ENCODE data around the gene SERINC5. TPM values are rescaled to one million over a fixed set of nuclear protein-coding genes. Genes with fewer than 3 reads are reported as not detected.

The SERINC5 gene
- total and polyA plus RNA-seq, 2 of the 4 experiments (the other 2 are of a cell fraction) = 5.0 to 8.1 TPM

DNA sequence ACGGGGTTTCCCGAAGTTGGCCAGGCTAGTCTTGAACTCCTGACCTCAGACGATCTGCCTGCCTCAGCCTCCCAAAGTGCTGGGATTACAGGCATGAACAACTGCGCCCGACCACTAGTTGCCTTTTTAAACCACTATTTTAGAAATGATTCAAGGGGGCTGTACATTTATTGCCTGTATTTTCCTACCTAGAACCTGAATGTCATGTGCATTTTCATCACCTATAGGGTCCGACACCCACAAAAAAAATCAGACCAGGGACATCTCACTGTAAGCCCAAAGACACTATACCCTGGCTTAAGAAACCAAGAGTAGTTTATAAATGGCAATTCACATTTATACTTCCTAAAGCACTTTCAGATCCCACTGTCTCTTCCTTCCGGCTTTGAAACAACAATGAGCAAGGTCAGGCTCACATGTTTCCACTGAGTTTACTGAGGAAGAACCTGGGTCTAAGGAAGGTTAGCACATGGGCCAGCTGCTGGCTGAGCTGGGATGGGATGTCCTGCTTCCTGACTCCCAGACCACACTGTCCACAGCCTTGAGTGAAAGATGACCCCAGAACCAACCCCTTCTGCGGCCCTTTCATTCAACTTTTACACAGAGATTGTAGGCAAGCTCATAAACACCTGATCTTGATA is 87.3 kb downstream of the SERINC5 start:
- no peak overlapping the region for H2BK15ac ChIP-seq (ENCODE audit: low read depth, low read length)
- no peak overlapping the region for H3K4ac ChIP-seq (ENCODE audit: low read depth, low read length)
- H4K20me1 ChIP-seq (ENCODE audit: insufficient read depth, low read length) = no peaks in the 10 kb centered on the region
- 80% methylated on average over 1 of the region's 8 CpGs; no CpG with 5 or more reads in 1 of the 2 experiments for WGBS, 2 experiments (ENCODE audit: extremely low coverage in 2 of 2, insufficient read length in 1 of 2)
- no peak for ATAC-seq (ENCODE audit: low read depth)
- H3K36me3 ChIP-seq (ENCODE audit: control insufficient read depth, insufficient read depth, low read length) = 0 out of 2 replicates have a peak, but pooled peaks cover 1% of the 10 kb centered on the region
- DNase-seq = no peak
- H3K9me3 ChIP-seq (ENCODE audit: control insufficient read depth, insufficient read depth, low read length) = no peaks in the 10 kb centered on the region
- no peak overlapping the region for H3K9ac ChIP-seq (ENCODE audit: low read depth, low read length)
- H4K8ac ChIP-seq (ENCODE audit: low read depth in 2 of 2, low read length in 2 of 2) = no peak overlapping the region
- H3K9me1 ChIP-seq (ENCODE audit: insufficient read depth, low read length) = no peaks in the 10 kb centered on the region
- H3K4me1 ChIP-seq (ENCODE audit: control insufficient read depth, insufficient read depth, low read length) = no peaks in the 10 kb centered on the region
- H3K56ac ChIP-seq (ENCODE audit: extremely low read depth, insufficient read depth, low read length) = no peak overlapping the region
- no peaks in the 10 kb centered on the region for H3K27me3 ChIP-seq (ENCODE audit: control insufficient read depth, insufficient read depth, low read length)
- no TSS peak for BruUV-seq (replicated peaks)
- H2AFZ ChIP-seq (replicated peaks; ENCODE audit: low read length, poor library complexity) = no peak overlapping the region
- no peak overlapping the region for H3K18ac ChIP-seq (ENCODE audit: low read depth, low read length)
- no peak overlapping the region for H4K91ac ChIP-seq (ENCODE audit: insufficient read depth, low read depth, low read length)
- H3K79me1 ChIP-seq (ENCODE audit: low read depth in 1 of 2, low read length in 2 of 2) = no peaks in the 10 kb centered on the region; a peak in 1 of 4 replicates
- H2BK20ac ChIP-seq (ENCODE audit: low read depth, low read length) = no peak overlapping the region
- H3K4me3 ChIP-seq (ENCODE audit: insufficient read depth, low read depth, low read length) = no peak overlapping the region
- no peak overlapping the region for H2BK5ac ChIP-seq (ENCODE audit: low read depth, low read length, poor library complexity, severe bottlenecking)
- no peak overlapping the region for H2AK5ac ChIP-seq (ENCODE audit: low read depth, low read length)
- no peak for TF ChIP-seq RCOR1 (IDR thresholded peaks at IDR 0.05; ENCODE audit: insufficient replicate concordance, low read length)
- TF ChIP-seq, protein P1, sequence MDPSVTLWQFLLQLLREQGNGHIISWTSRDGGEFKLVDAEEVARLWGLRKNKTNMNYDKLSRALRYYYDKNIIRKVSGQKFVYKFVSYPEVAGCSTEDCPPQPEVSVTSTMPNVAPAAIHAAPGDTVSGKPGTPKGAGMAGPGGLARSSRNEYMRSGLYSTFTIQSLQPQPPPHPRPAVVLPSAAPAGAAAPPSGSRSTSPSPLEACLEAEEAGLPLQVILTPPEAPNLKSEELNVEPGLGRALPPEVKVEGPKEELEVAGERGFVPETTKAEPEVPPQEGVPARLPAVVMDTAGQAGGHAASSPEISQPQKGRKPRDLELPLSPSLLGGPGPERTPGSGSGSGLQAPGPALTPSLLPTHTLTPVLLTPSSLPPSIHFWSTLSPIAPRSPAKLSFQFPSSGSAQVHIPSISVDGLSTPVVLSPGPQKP (IDR thresholded peaks at IDR 0.05; ENCODE audit: borderline replicate concordance, low read depth, low read length) = no peak
- TF ChIP-seq SMC3 (IDR thresholded peaks at IDR 0.05; ENCODE audit: low read depth, low read length) = no peak
- no peak for TF ChIP-seq MAZ (IDR thresholded peaks at IDR 0.05; ENCODE audit: borderline replicate concordance, low read depth, low read length)
- no peak for TF ChIP-seq NFE2L2 (IDR thresholded peaks at IDR 0.05; ENCODE audit: low read depth, low read length)
- TF ChIP-seq, protein P2, sequence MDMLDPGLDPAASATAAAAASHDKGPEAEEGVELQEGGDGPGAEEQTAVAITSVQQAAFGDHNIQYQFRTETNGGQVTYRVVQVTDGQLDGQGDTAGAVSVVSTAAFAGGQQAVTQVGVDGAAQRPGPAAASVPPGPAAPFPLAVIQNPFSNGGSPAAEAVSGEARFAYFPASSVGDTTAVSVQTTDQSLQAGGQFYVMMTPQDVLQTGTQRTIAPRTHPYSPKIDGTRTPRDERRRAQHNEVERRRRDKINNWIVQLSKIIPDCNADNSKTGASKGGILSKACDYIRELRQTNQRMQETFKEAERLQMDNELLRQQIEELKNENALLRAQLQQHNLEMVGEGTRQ (IDR thresholded peaks at IDR 0.05; ENCODE audit: low read depth, low read length) = no peak
- TF ChIP-seq RAD21 (IDR thresholded peaks at IDR 0.05; ENCODE audit: low read length) = no peak
- no peak for TF ChIP-seq FOS (IDR thresholded peaks at IDR 0.05; ENCODE audit: low read depth, low read length)
- TF ChIP-seq, protein P3, sequence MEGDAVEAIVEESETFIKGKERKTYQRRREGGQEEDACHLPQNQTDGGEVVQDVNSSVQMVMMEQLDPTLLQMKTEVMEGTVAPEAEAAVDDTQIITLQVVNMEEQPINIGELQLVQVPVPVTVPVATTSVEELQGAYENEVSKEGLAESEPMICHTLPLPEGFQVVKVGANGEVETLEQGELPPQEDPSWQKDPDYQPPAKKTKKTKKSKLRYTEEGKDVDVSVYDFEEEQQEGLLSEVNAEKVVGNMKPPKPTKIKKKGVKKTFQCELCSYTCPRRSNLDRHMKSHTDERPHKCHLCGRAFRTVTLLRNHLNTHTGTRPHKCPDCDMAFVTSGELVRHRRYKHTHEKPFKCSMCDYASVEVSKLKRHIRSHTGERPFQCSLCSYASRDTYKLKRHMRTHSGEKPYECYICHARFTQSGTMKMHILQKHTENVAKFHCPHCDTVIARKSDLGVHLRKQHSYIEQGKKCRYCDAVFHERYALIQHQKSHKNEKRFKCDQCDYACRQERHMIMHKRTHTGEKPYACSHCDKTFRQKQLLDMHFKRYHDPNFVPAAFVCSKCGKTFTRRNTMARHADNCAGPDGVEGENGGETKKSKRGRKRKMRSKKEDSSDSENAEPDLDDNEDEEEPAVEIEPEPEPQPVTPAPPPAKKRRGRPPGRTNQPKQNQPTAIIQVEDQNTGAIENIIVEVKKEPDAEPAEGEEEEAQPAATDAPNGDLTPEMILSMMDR (conservative IDR thresholded peaks at IDR 0.05; ENCODE audit: low read depth, low read length) = no peak
- TF ChIP-seq MAFK (IDR thresholded peaks at IDR 0.05; ENCODE audit: low read depth, low read length) = no peak
- TF ChIP-seq MXI1 (IDR thresholded peaks at IDR 0.05; ENCODE audit: borderline replicate concordance, low read depth, low read length) = no peak
- H2BK120ac ChIP-seq (ENCODE audit: low read depth, low read length) = no peak overlapping the region
- CTCF ChIA-PET = no interaction called here
- H3K4me2 ChIP-seq (ENCODE audit: low read depth, low read length) = no peak overlapping the region
- POLR2A ChIA-PET (ENCODE audit: unreplicated experiment) = no interaction called here
- H2AK9ac ChIP-seq (replicated peaks; ENCODE audit: low read depth, low read length, poor library complexity) = no peak overlapping the region
- no peak overlapping the region for H3K23ac ChIP-seq (ENCODE audit: low read depth, low read length)
- intact Hi-C loops (cut with micrococcal nuclease) (loop anchor here (5.0 kb wide), 1 partner anchor 79 kb away; no protein-coding TSS in a partner anchor), in situ Hi-C loops (cut with MboI; ENCODE audit: low sequenced_read_pairs) (no loop called here), dilution Hi-C loops (cut with HindIII; ENCODE audit: low sequenced_read_pairs, unreplicated experiment) (no loop called here)
- H3K14ac ChIP-seq (replicated peaks; ENCODE audit: low read depth, low read length) = no peak overlapping the region
- no peak overlapping the region for H3K27ac ChIP-seq (ENCODE audit: insufficient read depth, low read length)
- no peak overlapping the region for H4K5ac ChIP-seq (ENCODE audit: low read depth, low read length)
